OCI-LY1 (cell line): Measurements from ENCODE around the gene INTS6L.

Experiments used
- H2AFZ ChIP-seq: fragments of 200-600 bp; sonication (generic), shearing (Covaris generic); 2 replicates; pipeline ENCODE4 v1.6.0; 2014; ENCODE audit warnings: antibody characterized with exemption, mild to moderate bottlenecking, low read length
- H3F3A ChIP-seq: fragments of 200-600 bp; sonication (generic), shearing (Covaris generic); 2 replicates; pipeline ENCODE4 v1.6.0; 2014; ENCODE audit warnings: mild to moderate bottlenecking, antibody characterized with exemption, low read length, moderate library complexity; ENCODE audit not compliant: insufficient read depth
- H3K27ac ChIP-seq: fragments of 200-600 bp; sonication (generic); 2 replicates; pipeline ENCODE4 v1.5.1; 2014; ENCODE audit warnings: low read length, mixed run types, mild to moderate bottlenecking, low read depth; ENCODE audit not compliant: poor library complexity, severe bottlenecking
- H3K27me3 ChIP-seq: fragments of 200-600 bp; sonication (generic); 2 replicates; pipeline ENCODE4 v1.6.0; 2014; ENCODE audit warnings: antibody characterized with exemption, mild to moderate bottlenecking, low read length, moderate library complexity; ENCODE audit not compliant: insufficient read depth
- H3K36me3 ChIP-seq: fragments of 200-600 bp; sonication (generic); 2 replicates; pipeline ENCODE4 v1.6.1; 2014; ENCODE audit warnings: mild to moderate bottlenecking, antibody characterized with exemption, low read length, moderate library complexity, mixed read lengths; ENCODE audit not compliant: insufficient read depth
- H3K4me1 ChIP-seq: fragments of 200-600 bp; sonication (generic); 2 replicates; pipeline ENCODE4 v1.5.1; 2014; ENCODE audit warnings: mild to moderate bottlenecking, low read length, moderate library complexity; ENCODE audit not compliant: insufficient read depth, severe bottlenecking
- H3K4me2 ChIP-seq: fragments of 200-600 bp; sonication (generic), shearing (Covaris generic); 2 replicates; pipeline ENCODE4 v1.6.1; 2014; ENCODE audit warnings: low read length
- H3K4me3 ChIP-seq: fragments of 200-600 bp; sonication (generic); 2 replicates; pipeline ENCODE4 v1.5.1; 2014; ENCODE audit warnings: low read length, low read depth, mild to moderate bottlenecking, mixed read lengths; ENCODE audit not compliant: poor library complexity, severe bottlenecking
- H3K79me2 ChIP-seq: fragments of 200-600 bp; shearing (Covaris generic); 2 replicates; pipeline ENCODE4 v1.6.1; 2016; ENCODE audit warnings: mixed run types, low read length, mixed read lengths; ENCODE audit not compliant: insufficient read depth
- H3K9ac ChIP-seq: fragments of 200-600 bp; sonication (generic), shearing (Covaris generic); 2 replicates; pipeline ENCODE4 v1.6.1; 2014; ENCODE audit warnings: mild to moderate bottlenecking, low read length, mixed read lengths
- H3K9me2 ChIP-seq: fragments of 200-600 bp; sonication (generic), shearing (Covaris generic); 2 replicates; pipeline ENCODE4 v1.6.1; 2014; ENCODE audit warnings: low read depth, mild to moderate bottlenecking, low read length, mixed read lengths
- H3K9me3 ChIP-seq: fragments of 200-600 bp; shearing (Covaris generic); 2 replicates; pipeline ENCODE4 v1.6.1; 2014; ENCODE audit warnings: low read length, mixed read lengths
- H4K20me1 ChIP-seq: fragments of 200-600 bp; sonication (generic), shearing (Covaris generic); 2 replicates; pipeline ENCODE4 v1.6.0; 2016; ENCODE audit warnings: mild to moderate bottlenecking, low read length; ENCODE audit not compliant: insufficient read depth
- EZH2 ChIP-seq: fragments of 200-600 bp; sonication (generic), shearing (Covaris generic); IDR thresholded peaks from 2 replicates; pipeline ENCODE4 v1.8.0; 2017; ENCODE audit warnings: borderline replicate concordance, mixed run types, mild to moderate bottlenecking, antibody characterized with exemption, low read length, moderate library complexity, mixed read lengths
- TF ChIP-seq, protein P1 (sequence below): fragments of 200-600 bp; sonication (generic), shearing (Covaris generic); IDR thresholded peaks from 2 replicates; pipeline ENCODE4 v1.5.1; 2017; ENCODE audit warnings: mild to moderate bottlenecking, antibody characterized with exemption, low read length, moderate library complexity, mixed read lengths

Gene INTS6L

GRCh38 chrX:135498236-135498635 is 22.2 kb upstream of the INTS6L start:
- H4K20me1 ChIP-seq, result no peaks in the 10 kb centered on the region
- no peaks in the 10 kb centered on the region for H3K4me1 ChIP-seq
- no peak overlapping the region for H3K27ac ChIP-seq
- no peaks in the 10 kb centered on the region for H3K36me3 ChIP-seq
- no peak overlapping the region for H3K4me3 ChIP-seq
- no peaks in the 10 kb centered on the region for H3K9me2 ChIP-seq
- no peaks in the 10 kb centered on the region for H3K9me3 ChIP-seq
- H3K79me2 ChIP-seq, result no peaks in the 10 kb centered on the region
- no peak overlapping the region for H3K4me2 ChIP-seq
- TF ChIP-seq, protein P1, sequence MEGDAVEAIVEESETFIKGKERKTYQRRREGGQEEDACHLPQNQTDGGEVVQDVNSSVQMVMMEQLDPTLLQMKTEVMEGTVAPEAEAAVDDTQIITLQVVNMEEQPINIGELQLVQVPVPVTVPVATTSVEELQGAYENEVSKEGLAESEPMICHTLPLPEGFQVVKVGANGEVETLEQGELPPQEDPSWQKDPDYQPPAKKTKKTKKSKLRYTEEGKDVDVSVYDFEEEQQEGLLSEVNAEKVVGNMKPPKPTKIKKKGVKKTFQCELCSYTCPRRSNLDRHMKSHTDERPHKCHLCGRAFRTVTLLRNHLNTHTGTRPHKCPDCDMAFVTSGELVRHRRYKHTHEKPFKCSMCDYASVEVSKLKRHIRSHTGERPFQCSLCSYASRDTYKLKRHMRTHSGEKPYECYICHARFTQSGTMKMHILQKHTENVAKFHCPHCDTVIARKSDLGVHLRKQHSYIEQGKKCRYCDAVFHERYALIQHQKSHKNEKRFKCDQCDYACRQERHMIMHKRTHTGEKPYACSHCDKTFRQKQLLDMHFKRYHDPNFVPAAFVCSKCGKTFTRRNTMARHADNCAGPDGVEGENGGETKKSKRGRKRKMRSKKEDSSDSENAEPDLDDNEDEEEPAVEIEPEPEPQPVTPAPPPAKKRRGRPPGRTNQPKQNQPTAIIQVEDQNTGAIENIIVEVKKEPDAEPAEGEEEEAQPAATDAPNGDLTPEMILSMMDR, result no peak
- no peak for TF ChIP-seq EZH2
- H3K9ac ChIP-seq, result no peak overlapping the region
- H3K27me3 ChIP-seq, result no peaks in the 10 kb centered on the region
- no peak overlapping the region for H2AFZ ChIP-seq
- H3F3A ChIP-seq, result no peaks in the 10 kb centered on the region

DNA sequence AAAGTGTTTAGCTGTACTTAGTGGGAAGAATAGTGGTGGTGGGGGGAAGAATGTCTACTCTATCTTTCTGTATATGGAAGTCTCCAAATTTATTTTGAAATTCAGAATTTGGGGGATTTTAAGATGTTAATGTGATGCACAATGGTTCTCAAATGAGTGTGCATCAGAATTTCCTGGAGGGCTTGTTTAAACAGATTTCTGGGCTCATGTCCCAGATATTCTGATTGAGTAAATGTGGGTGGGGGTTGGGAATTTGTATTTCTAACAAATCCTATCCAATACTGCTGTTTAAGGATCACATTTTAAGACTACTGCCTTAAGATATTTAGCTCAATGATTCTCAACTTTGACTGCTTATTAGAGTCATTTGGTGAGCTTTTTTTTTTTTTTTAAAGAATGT is 15.1 kb upstream of the INTS6L start:
- no peaks in the 10 kb centered on the region for H3K27me3 ChIP-seq
- H3K4me2 ChIP-seq, result no peak overlapping the region
- no peak overlapping the region for H3K27ac ChIP-seq
- no peaks in the 10 kb centered on the region for H3K9me3 ChIP-seq
- no peaks in the 10 kb centered on the region for H3K36me3 ChIP-seq
- no peaks in the 10 kb centered on the region for H4K20me1 ChIP-seq
- TF ChIP-seq EZH2, result no peak
- TF ChIP-seq, protein P1, result no peak
- no peak overlapping the region for H3K4me3 ChIP-seq
- H3K9me2 ChIP-seq, result no peaks in the 10 kb centered on the region
- H3F3A ChIP-seq, result no peaks in the 10 kb centered on the region
- H3K79me2 ChIP-seq, result no peaks in the 10 kb centered on the region
- H3K4me1 ChIP-seq, result no peaks in the 10 kb centered on the region
- no peak overlapping the region for H3K9ac ChIP-seq
- no peak overlapping the region for H2AFZ ChIP-seq

GRCh38 chrX:135509885-135510284 is 10.6 kb upstream of the INTS6L start:
- Histone ChIP-seq H3K4me3 (no peak overlapping the region), H3K79me2 (no peaks in the 10 kb centered on the region)
- TF ChIP-seq, protein P1, result no peak
- no peak for TF ChIP-seq EZH2

More at GRCh38 chrX:135509885-135510284, 10.6 kb upstream of the INTS6L start:
- no peaks in the 10 kb centered on the region for H3K9me2 ChIP-seq
- no peak overlapping the region for H3K4me2 ChIP-seq
- no peaks in the 10 kb centered on the region for H3K27me3 ChIP-seq
- no peak overlapping the region for H2AFZ ChIP-seq
- no peaks in the 10 kb centered on the region for H3K36me3 ChIP-seq
- no peaks in the 10 kb centered on the region for H3K4me1 ChIP-seq
- no peaks in the 10 kb centered on the region for H4K20me1 ChIP-seq
- H3F3A ChIP-seq, result no peaks in the 10 kb centered on the region
- no peak overlapping the region for H3K9ac ChIP-seq
- H3K9me3 ChIP-seq, result no peaks in the 10 kb centered on the region
- H3K27ac ChIP-seq, result no peak overlapping the region
